ENCODE results near the gene OCSTAMP.

- TF ChIP-seq, protein P1, sequence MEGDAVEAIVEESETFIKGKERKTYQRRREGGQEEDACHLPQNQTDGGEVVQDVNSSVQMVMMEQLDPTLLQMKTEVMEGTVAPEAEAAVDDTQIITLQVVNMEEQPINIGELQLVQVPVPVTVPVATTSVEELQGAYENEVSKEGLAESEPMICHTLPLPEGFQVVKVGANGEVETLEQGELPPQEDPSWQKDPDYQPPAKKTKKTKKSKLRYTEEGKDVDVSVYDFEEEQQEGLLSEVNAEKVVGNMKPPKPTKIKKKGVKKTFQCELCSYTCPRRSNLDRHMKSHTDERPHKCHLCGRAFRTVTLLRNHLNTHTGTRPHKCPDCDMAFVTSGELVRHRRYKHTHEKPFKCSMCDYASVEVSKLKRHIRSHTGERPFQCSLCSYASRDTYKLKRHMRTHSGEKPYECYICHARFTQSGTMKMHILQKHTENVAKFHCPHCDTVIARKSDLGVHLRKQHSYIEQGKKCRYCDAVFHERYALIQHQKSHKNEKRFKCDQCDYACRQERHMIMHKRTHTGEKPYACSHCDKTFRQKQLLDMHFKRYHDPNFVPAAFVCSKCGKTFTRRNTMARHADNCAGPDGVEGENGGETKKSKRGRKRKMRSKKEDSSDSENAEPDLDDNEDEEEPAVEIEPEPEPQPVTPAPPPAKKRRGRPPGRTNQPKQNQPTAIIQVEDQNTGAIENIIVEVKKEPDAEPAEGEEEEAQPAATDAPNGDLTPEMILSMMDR (IDR thresholded peaks at IDR 0.05 in 8 of 11, conservative IDR thresholded peaks at IDR 0.05 in 3 of 11): no peak
- TF ChIP-seq POLR2A (IDR thresholded peaks at IDR 0.05) (no peak), POLR2AphosphoS5 (IDR thresholded peaks at IDR 0.05) (no peak)
Measured at GRCh38 chr20:46545077-46545826, 5.2 kb downstream of the OCSTAMP start.
